ENCODE results near the gene GJD3.
A peak's percentile ranks its signal among the peaks of the same experiment; 100 is the strongest.

The GJD3 gene

DNA sequence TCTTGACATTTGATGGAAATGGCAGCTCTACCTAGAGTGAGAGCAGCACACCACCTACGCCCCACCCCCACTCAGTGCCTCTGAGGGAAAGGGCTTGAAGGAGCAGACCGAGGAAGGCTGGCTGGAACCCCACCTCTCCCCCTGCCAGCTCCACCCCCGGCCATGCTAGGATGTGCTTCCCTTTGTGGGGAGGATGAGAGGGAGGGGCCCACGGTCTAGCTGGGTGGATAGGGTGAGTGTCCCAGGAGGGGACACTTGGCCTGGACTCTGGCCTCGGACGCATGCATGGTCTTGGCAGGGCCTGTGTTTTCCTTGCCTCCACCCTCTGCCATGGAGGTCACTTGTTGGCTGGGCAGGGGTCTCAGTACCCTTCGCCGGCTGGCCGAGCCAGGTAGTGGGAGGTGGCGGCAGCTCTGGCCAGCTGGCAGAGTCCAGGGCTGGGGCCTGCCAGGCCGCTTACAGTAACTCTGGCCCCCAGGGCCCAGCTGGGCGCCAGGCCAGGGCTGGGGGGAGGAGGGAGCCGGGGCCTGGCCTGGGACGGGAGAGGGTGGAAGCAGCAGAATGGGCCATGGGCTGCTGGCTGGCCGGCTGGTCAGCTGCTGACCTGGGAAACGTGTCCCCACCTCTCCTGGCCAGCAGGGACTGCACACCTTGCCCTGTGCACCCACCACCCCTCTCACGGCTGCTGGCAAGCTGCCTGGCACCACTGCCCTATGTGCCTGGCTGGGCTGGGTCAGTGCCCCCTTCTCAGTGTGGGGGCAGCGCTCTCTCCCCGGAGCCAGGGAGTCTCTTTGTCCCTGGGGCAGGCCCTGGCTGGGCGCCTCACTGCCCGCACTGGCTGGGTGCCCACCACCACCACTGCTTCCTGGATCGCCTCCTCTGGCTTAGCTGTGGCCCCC is 32.5 kb downstream of the GJD3 start:
- H3K4me3 ChIP-seq (ENCODE audit: low read length), result no peak overlapping the region
- TF ChIP-seq ZNF274 (IDR thresholded peaks at IDR 0.05; ENCODE audit: low read depth, low read length), result no peak

- no peak overlapping the region for H3K4me3 ChIP-seq (ENCODE audit: low read length)
- no peak for TF ChIP-seq ZNF274 (IDR thresholded peaks at IDR 0.05; ENCODE audit: low read depth, low read length)
Measured at GRCh38 chr17:40330850-40331470, 33.6 kb downstream of the GJD3 start.

GRCh38 chr17:40329839-40330794 is 34.4 kb downstream of the GJD3 start:
- H3K4me3 ChIP-seq (ENCODE audit: low read length), result no peak overlapping the region
- TF ChIP-seq ZNF274 (IDR thresholded peaks at IDR 0.05; ENCODE audit: low read depth, low read length), result no peak

- no peak overlapping the region for H3K4me3 ChIP-seq (ENCODE audit: low read length)
- no peak for TF ChIP-seq ZNF274 (IDR thresholded peaks at IDR 0.05; ENCODE audit: low read depth, low read length)
Measured at GRCh38 chr17:40328386-40328766, 36.2 kb downstream of the GJD3 start.

- no peak for TF ChIP-seq ZNF274 (IDR thresholded peaks at IDR 0.05; ENCODE audit: low read depth, low read length)
- no peak overlapping the region for H3K4me3 ChIP-seq (ENCODE audit: low read length)
Measured at GRCh38 chr17:40327735-40328385, 36.7 kb downstream of the GJD3 start.

DNA sequence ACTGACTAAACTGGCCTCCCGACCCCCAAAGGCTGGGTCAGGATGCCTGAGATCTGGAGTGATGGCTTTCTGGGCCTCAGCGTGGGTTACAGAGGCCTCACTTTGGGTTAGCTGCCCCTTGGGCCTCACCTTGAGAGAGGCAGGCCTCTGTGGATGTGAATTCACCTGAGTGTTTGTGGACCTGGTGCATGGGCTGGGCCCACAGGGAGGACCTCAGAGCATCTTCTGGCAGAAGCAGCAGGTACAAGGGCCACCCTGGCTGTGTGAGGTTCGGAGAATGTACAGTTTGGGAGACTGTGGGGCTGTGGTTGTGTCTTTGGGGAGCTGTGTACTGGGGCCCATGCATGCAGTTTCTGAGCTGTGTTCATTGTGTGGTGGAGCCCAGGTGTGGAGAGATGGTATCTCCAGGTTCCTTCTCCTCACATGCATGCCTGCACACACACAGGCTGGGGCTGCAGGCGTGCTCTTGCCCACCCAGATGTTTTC is 37.2 kb downstream of the GJD3 start:
- no peak overlapping the region for H3K4me3 ChIP-seq (ENCODE audit: low read length)
- TF ChIP-seq ZNF274 (IDR thresholded peaks at IDR 0.05; ENCODE audit: low read depth, low read length), result no peak

GRCh38 chr17:40326832-40327199 is 37.7 kb downstream of the GJD3 start:
- H3K4me3 ChIP-seq (ENCODE audit: low read length), result peak overlapping the region; percentile 6; the same call in 1 of the 2 replicates

GRCh38 chr17:40326014-40326831 is 38.3 kb downstream of the GJD3 start:
- no peak for TF ChIP-seq ZNF274 (IDR thresholded peaks at IDR 0.05; ENCODE audit: low read depth, low read length)
- peak overlapping the region; percentile 12; the same call in 1 of the 2 replicates for H3K4me3 ChIP-seq (ENCODE audit: low read length)

More at GRCh38 chr17:40326832-40327199, 37.7 kb downstream of the GJD3 start:
- no peak for TF ChIP-seq ZNF274 (IDR thresholded peaks at IDR 0.05; ENCODE audit: low read depth, low read length)

GRCh38 chr17:40325156-40326013 is 39.2 kb downstream of the GJD3 start:
- no peak for TF ChIP-seq ZNF274 (IDR thresholded peaks at IDR 0.05; ENCODE audit: low read depth, low read length)
- H3K4me3 ChIP-seq (ENCODE audit: low read length), result peak overlapping the region; percentile 20; the same call in 1 of the 2 replicates

DNA sequence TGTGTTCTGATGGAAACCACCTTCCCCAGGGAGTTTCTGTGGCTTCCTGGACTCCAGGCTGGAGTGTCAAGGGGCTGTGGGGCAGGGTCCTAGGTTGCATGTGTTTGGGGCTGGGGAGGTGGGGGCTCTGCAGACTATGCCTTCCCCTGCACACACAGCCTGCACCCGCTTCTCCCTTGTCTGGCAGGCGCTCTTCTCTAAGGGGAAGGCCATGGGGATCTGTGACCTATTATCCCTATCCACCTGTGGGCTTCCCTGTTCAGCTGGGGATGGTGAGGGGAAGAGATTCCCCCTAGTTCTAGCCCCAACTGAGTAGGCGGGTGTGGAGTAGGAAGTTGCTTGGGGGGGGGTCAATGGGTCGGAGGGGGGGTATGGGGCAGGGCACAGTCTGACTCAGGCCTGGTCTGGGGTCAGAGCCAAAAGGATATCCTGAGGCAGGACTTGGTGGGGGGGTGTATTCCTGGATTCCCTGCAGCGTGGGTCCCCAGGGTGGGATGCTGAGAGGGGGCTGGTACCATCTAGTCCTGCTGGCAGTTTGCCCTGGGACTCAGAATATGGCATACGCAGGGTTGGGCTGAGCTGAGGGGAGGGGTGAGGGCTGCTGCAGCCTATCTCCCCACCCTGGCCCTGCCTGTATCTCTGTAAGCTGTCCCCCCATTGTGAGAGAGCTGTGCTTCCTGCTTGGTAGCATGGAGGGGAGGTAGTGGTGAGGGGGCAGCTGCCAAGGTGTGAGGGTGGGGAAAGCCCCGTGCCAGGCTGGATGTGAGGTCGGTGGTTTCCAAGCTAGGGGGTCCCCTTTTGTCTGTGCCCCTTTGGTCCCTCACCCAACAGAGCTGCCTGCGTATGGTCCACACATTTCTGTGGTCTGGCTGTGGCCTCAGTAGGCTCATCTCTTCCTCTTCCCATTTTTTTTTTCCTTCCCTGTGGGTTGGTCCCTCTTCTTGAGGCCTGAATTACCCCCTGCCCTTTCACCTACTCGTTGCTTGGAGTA is 40.9 kb downstream of the GJD3 start:
- peak overlapping the region; percentile 79; the same call in 1 of the 2 replicates for H3K4me3 ChIP-seq (ENCODE audit: low read length)
- no peak for TF ChIP-seq ZNF274 (IDR thresholded peaks at IDR 0.05; ENCODE audit: low read depth, low read length)
